ENCODE data around the gene SPTAN1. TPM values are rescaled to one million over a fixed set of nuclear protein-coding genes. Genes with fewer than 3 reads are reported as not detected.

The SPTAN1 gene
- total RNA-seq, 4 donors from 2014 or later: 223 to 390 (median 286) TPM

GRCh38 chr9:128600099-128600498 lies 47.7 kb downstream of the SPTAN1 start:
- Histone ChIP-seq H3K4me3 (no peak overlapping the region), H3K27ac (peak overlapping the region in 2 of 4 donors; percentile 0 to 9), H3K36me3 (peaks cover 2 to 100% of the 10 kb centered on the region in 2 donors), H3K9me3 (no peaks in the 10 kb centered on the region), H3K27me3 (no peaks in the 10 kb centered on the region), H3K4me1 (peaks cover 0 to 33% (median 0%) of the 10 kb centered on the region in 3 donors)
- 51 to 67% methylated on average over 2 to 4 of the region's 4 CpGs for WGBS, 2 donors (ENCODE audit: low coverage in 1 of 2)
- TF ChIP-seq CTCF (IDR thresholded peaks at IDR 0.05): no peak
- TF ChIP-seq POLR2AphosphoS5 (IDR thresholded peaks at IDR 0.05): no peak
- TF ChIP-seq EP300 (IDR thresholded peaks at IDR 0.05): no peak
- TF ChIP-seq POLR2A (IDR thresholded peaks at IDR 0.05): no peak
- no peak for ATAC-seq

- no peak for ATAC-seq
- H3K27ac ChIP-seq: peak overlapping the region in 2 of 4 donors; percentile 1 to 30
- peaks cover 2 to 100% of the 10 kb centered on the region in 2 donors for H3K36me3 ChIP-seq
- no peak overlapping the region for H3K4me3 ChIP-seq
- H3K9me3 ChIP-seq: no peaks in the 10 kb centered on the region
- H3K4me1 ChIP-seq: peaks cover 0 to 44% (median 8%) of the 10 kb centered on the region in 3 donors
- 80% methylated on average over 2 of the region's 8 CpGs; no CpG with 5 or more reads in 1 of the 2 donors for WGBS, 2 donors (ENCODE audit: low coverage in 1 of 2)
- TF ChIP-seq EP300 (IDR thresholded peaks at IDR 0.05) (no peak), POLR2A (IDR thresholded peaks at IDR 0.05) (no peak), CTCF (IDR thresholded peaks at IDR 0.05) (no peak), POLR2AphosphoS5 (IDR thresholded peaks at IDR 0.05) (no peak)
- no peaks in the 10 kb centered on the region for H3K27me3 ChIP-seq
Measured at GRCh38 chr9:128603697-128604096, 51.3 kb downstream of the SPTAN1 start.

- no peak for TF ChIP-seq CTCF (IDR thresholded peaks at IDR 0.05)
- peak; percentile 31 for TF ChIP-seq EP300 (IDR thresholded peaks at IDR 0.05)
- no peak for TF ChIP-seq POLR2A (IDR thresholded peaks at IDR 0.05)
- TF ChIP-seq POLR2AphosphoS5 (IDR thresholded peaks at IDR 0.05): peak; percentile 94
- no peak overlapping the region for H3K4me3 ChIP-seq
- peak overlapping the region; percentile 71 to 83 (median 76) for H3K27ac ChIP-seq
- no peaks in the 10 kb centered on the region for H3K27me3 ChIP-seq
- 39 to 57% methylated on average over 4 to 6 of the region's 16 CpGs for WGBS, 2 donors (ENCODE audit: low coverage in 1 of 2)
- ATAC-seq: peak; percentile 95
- H3K9me3 ChIP-seq: no peaks in the 10 kb centered on the region
- H3K36me3 ChIP-seq: peaks cover 2 to 100% of the 10 kb centered on the region in 2 donors
- H3K4me1 ChIP-seq: peaks cover 0 to 30% (median 8%) of the 10 kb centered on the region in 3 donors
Measured at GRCh38 chr9:128607642-128608350, 55.4 kb downstream of the SPTAN1 start.

- TF ChIP-seq POLR2A (IDR thresholded peaks at IDR 0.05) (no peak), EP300 (IDR thresholded peaks at IDR 0.05) (no peak), CTCF (IDR thresholded peaks at IDR 0.05) (no peak), POLR2AphosphoS5 (IDR thresholded peaks at IDR 0.05) (no peak)
- peaks cover 0 to 100% of the 10 kb centered on the region in 2 donors for H3K36me3 ChIP-seq
- H3K4me1 ChIP-seq: peaks cover 0 to 25% (median 8%) of the 10 kb centered on the region in 3 donors
- WGBS, 2 donors (ENCODE audit: low coverage in 1 of 2): 92% methylated on average over 2 of the region's 3 CpGs; no CpG with 5 or more reads in 1 of the 2 donors
- no peak for ATAC-seq
- H3K27ac ChIP-seq: peak overlapping the region in 1 of 4 donors; percentile 27
- H3K27me3 ChIP-seq: no peaks in the 10 kb centered on the region
- no peaks in the 10 kb centered on the region for H3K9me3 ChIP-seq
- H3K4me3 ChIP-seq: no peak overlapping the region
Measured at GRCh38 chr9:128610897-128611296, 58.5 kb downstream of the SPTAN1 start.

Data from gastroesophageal sphincter (tissue), 4 donors.